ENCODE measurements around the gene DENND1A.
A peak's percentile ranks its signal among the peaks of the same experiment; 100 is the strongest.
"Not testable (repeated sequence)": the region's sequence is repeated elsewhere in the genome, so short reads cannot be mapped to it uniquely, and the experiment has no call there.

Gene DENND1A

GRCh38 chr9:123914517-123915196, 15.3 kb downstream of the DENND1A start:
- no peak for DNase-seq

GRCh38 chr9:123912167-123912897, 17.6 kb downstream of the DENND1A start:
- DNase-seq = no peak

GRCh38 chr9:123911024-123911423, 18.9 kb downstream of the DENND1A start:
- DNase-seq = no peak

- not testable (repeated sequence) for DNase-seq
Measured at GRCh38 chr9:123909192-123909591, 20.7 kb downstream of the DENND1A start.

GRCh38 chr9:123903550-123903949, 26.4 kb downstream of the DENND1A start:
- DNase-seq = not testable (repeated sequence)

GRCh38 chr9:123894822-123895221, 35.1 kb downstream of the DENND1A start:
- DNase-seq = no peak

GRCh38 chr9:123893831-123894460, 36.0 kb downstream of the DENND1A start:
- no peak for DNase-seq

- no peak for DNase-seq
Measured at GRCh38 chr9:123893115-123893514, 36.8 kb downstream of the DENND1A start.

GRCh38 chr9:123887837-123888236, 42.1 kb downstream of the DENND1A start:
- DNase-seq = no peak

GRCh38 chr9:123885834-123886233, 44.1 kb downstream of the DENND1A start:
- not testable (repeated sequence) for DNase-seq

GRCh38 chr9:123883634-123884033, 46.3 kb downstream of the DENND1A start:
- no peak for DNase-seq

- no peak for DNase-seq
Measured at GRCh38 chr9:123881604-123882003, 48.3 kb downstream of the DENND1A start.

- DNase-seq = no peak
Measured at GRCh38 chr9:123880420-123880819, 49.5 kb downstream of the DENND1A start.

- no peak for DNase-seq
Measured at GRCh38 chr9:123876750-123877149, 53.2 kb downstream of the DENND1A start.

GRCh38 chr9:123872710-123873109, 57.2 kb downstream of the DENND1A start:
- no peak for DNase-seq

GRCh38 chr9:123871781-123872180, 58.1 kb downstream of the DENND1A start:
- DNase-seq = no peak

GRCh38 chr9:123868002-123868401, 61.9 kb downstream of the DENND1A start:
- no peak for DNase-seq

GRCh38 chr9:123867034-123867433, 62.9 kb downstream of the DENND1A start:
- peak; percentile 3 for DNase-seq

- peak; percentile 25 for DNase-seq
Measured at GRCh38 chr9:123866497-123866896, 63.4 kb downstream of the DENND1A start.

GRCh38 chr9:123865226-123866000, 64.5 kb downstream of the DENND1A start:
- no peak for DNase-seq

GRCh38 chr9:123864251-123864650, 65.7 kb downstream of the DENND1A start:
- DNase-seq = no peak

- DNase-seq = no peak
Measured at GRCh38 chr9:123863164-123863855, 66.6 kb downstream of the DENND1A start.

- DNase-seq = no peak
Measured at GRCh38 chr9:123861756-123862120, 68.2 kb downstream of the DENND1A start.

Measured in CD4-positive, alpha-beta T cell treated with Interleukin-17A for 1 hour (primary cell).